ENCODE data around the gene HS6ST3.

GRCh38 chr13:96824140-96824539 lies 734.2 kb downstream of the HS6ST3 start:
- no peak for TF ChIP-seq CTCF (IDR thresholded peaks at IDR 0.05; ENCODE audit: borderline replicate concordance, extremely low read depth, low read length, poor library complexity, severe bottlenecking)
- TF ChIP-seq EZH2 (IDR thresholded peaks at IDR 0.05; ENCODE audit: borderline replicate concordance, low read depth, low read length, severe bottlenecking) = no peak

Data from DND-41 (cell line).